IMR-90 (cell line): Measurements from ENCODE around the gene SCN1B. TPM values are rescaled to one million over a fixed set of nuclear protein-coding genes. Genes with fewer than 3 reads are reported as not detected.

Source experiments
- ATAC-seq: fragments of 200-7000 bp; cut with Tn5 transposase; 2 replicates; pipeline ENCODE4 v1.9.1; 2020; ENCODE audit warnings: low read depth, mild to moderate bottlenecking, moderate library complexity
- BruUV-seq: library from RNA; stranded (reverse); fragments of 400-500 nt; replicated peaks from 2 replicates; lab custom pipeline; 2021; lab: Mats Ljungman, UMichigan
- CTCF ChIA-PET: fragments of 300-600 bp; formaldehyde crosslinking; extraction: SDS; loops from one replicate; lab custom pipeline; 2021; ENCODE audit warnings: antibody characterized with exemption; lab: Yijun Ruan, JAX
- POLR2A ChIA-PET: fragments of 300-600 bp; sonication (Branson Sonifier 250); formaldehyde crosslinking; loops from one replicate; lab custom pipeline; 2022; ENCODE audit warnings: antibody characterized with exemption; ENCODE audit not compliant: unreplicated experiment; lab: Charles Lee
- DNase-seq: peaks from one replicate; pipeline ENCODE4 v3.0.0; 2013
- H2AFZ ChIP-seq: replicated peaks from 2 replicates; pipeline ENCODE3; 2013; ENCODE audit warnings: low read length, mild to moderate bottlenecking; ENCODE audit not compliant: poor library complexity
- H2AK5ac ChIP-seq: 2 replicates; pipeline ENCODE4 v1.6.1; 2013; ENCODE audit warnings: low read depth, low read length, inconsistent platforms
- H2AK9ac ChIP-seq: replicated peaks from 2 replicates; pipeline ENCODE3; 2013; ENCODE audit warnings: mild to moderate bottlenecking, low read depth, low read length, moderate library complexity; ENCODE audit not compliant: poor library complexity
- H2BK120ac ChIP-seq: 2 replicates; pipeline ENCODE4 v1.6.1; 2013; ENCODE audit warnings: low read depth, low read length, inconsistent platforms
- H2BK15ac ChIP-seq: 3 replicates; pipeline ENCODE4 v1.6.1; 2013; ENCODE audit warnings: low read depth, low read length, inconsistent platforms
- H2BK20ac ChIP-seq: 2 replicates; pipeline ENCODE4 v1.6.1; 2013; ENCODE audit warnings: low read depth, mild to moderate bottlenecking, inconsistent platforms, low read length, moderate library complexity
- H2BK5ac ChIP-seq: 2 replicates; pipeline ENCODE4 v1.6.1; 2013; ENCODE audit warnings: mild to moderate bottlenecking, low read depth, low read length, inconsistent platforms; ENCODE audit not compliant: poor library complexity, severe bottlenecking
- H3K14ac ChIP-seq: replicated peaks from 2 replicates; pipeline ENCODE4 v1.6.1; 2013; ENCODE audit warnings: low read depth, low read length, inconsistent platforms
- H3K18ac ChIP-seq: 2 replicates; pipeline ENCODE4 v1.6.1; 2013; ENCODE audit warnings: low read depth, low read length, control low read depth
- H3K23ac ChIP-seq: 2 replicates; pipeline ENCODE4 v1.6.1; 2013; ENCODE audit warnings: low read depth, low read length, inconsistent platforms
- H3K27ac ChIP-seq: 2 replicates; pipeline ENCODE4 v1.5.1; 2013; ENCODE audit warnings: mild to moderate bottlenecking, control low read depth, low read length; ENCODE audit not compliant: insufficient read depth
- H3K27me3 ChIP-seq: 2 replicates; pipeline ENCODE4 v1.6.1; 2013; ENCODE audit warnings: low read length; ENCODE audit not compliant: control insufficient read depth, insufficient read depth
- H3K36me3 ChIP-seq: 2 replicates; pipeline ENCODE4 v1.6.1; 2013; ENCODE audit warnings: low read length, mixed read lengths; ENCODE audit not compliant: control insufficient read depth, insufficient read depth
- H3K4ac ChIP-seq: 2 replicates; pipeline ENCODE4 v1.6.1; 2013; ENCODE audit warnings: low read depth, low read length, inconsistent platforms
- H3K4me1 ChIP-seq: 2 replicates; pipeline ENCODE4 v1.6.1; 2013; ENCODE audit warnings: low read length, mixed read lengths; ENCODE audit not compliant: control insufficient read depth, insufficient read depth
- H3K4me2 ChIP-seq: 2 replicates; pipeline ENCODE4 v1.6.1; 2013; ENCODE audit warnings: low read depth, mild to moderate bottlenecking, control low read depth, low read length, moderate library complexity
- H3K4me3 ChIP-seq: 2 replicates; pipeline ENCODE4 v1.5.1; 2013; ENCODE audit warnings: low read depth, mild to moderate bottlenecking, control low read depth, low read length, moderate library complexity; ENCODE audit not compliant: insufficient read depth
- H3K56ac ChIP-seq: 2 replicates; pipeline ENCODE4 v1.6.1; 2013; ENCODE audit warnings: low read length, inconsistent platforms; ENCODE audit not compliant: insufficient read depth; ENCODE audit errors: extremely low read depth
- H3K79me1 ChIP-seq, 2 experiments: 2 replicates each; pipeline ENCODE4 v1.6.1; 2013; ENCODE audit warnings: low read length in 2 of 2, inconsistent platforms in 1 of 2, low read depth in 1 of 2
- H3K9ac ChIP-seq: 2 replicates; pipeline ENCODE4 v1.6.1; 2013; ENCODE audit warnings: low read depth, low read length, control low read depth
- H3K9me1 ChIP-seq: 2 replicates; pipeline ENCODE4 v1.6.1; 2013; ENCODE audit warnings: low read length, inconsistent platforms; ENCODE audit not compliant: insufficient read depth
- H3K9me3 ChIP-seq: 2 replicates; pipeline ENCODE4 v1.6.1; 2013; ENCODE audit warnings: low read length; ENCODE audit not compliant: control insufficient read depth, insufficient read depth
- H4K20me1 ChIP-seq: 2 replicates; pipeline ENCODE4 v1.6.1; 2013; ENCODE audit warnings: low read length, inconsistent platforms; ENCODE audit not compliant: insufficient read depth
- H4K5ac ChIP-seq: 2 replicates; pipeline ENCODE4 v1.6.1; 2013; ENCODE audit warnings: mild to moderate bottlenecking, low read depth, low read length, control low read depth
- H4K8ac ChIP-seq, 2 experiments: 2 replicates each; pipeline ENCODE4 v1.6.1; 2013; ENCODE audit warnings: low read depth in 2 of 2, low read length in 2 of 2, control low read depth in 1 of 2, inconsistent platforms in 1 of 2
- H4K91ac ChIP-seq: 2 replicates; pipeline ENCODE4 v1.6.1; 2013; ENCODE audit warnings: low read depth, low read length, inconsistent platforms; ENCODE audit not compliant: insufficient read depth
- MAZ ChIP-seq: IDR thresholded peaks from 2 replicates; pipeline ENCODE4 v1.6.1; 2012; ENCODE audit warnings: low read depth, mild to moderate bottlenecking, low read length, improper control_type of control experiment, moderate library complexity, borderline replicate concordance
- USF2 ChIP-seq: fragments of 150-350 bp; IDR thresholded peaks from 2 replicates; pipeline ENCODE4 v1.6.1; 2017; ENCODE audit warnings: mild to moderate bottlenecking, antibody characterized with exemption, low read length, low read depth
- WGBS, 2 experiments: methylation state at CpG; one replicate each; pipeline versions ENCODE4 v1.1.5 to v1.1.7; 2013; ENCODE audit warnings: missing lambda C conversion rate in 2 of 2; ENCODE audit not compliant: insufficient read length in 1 of 2; ENCODE audit errors: extremely low coverage in 2 of 2; 5-methylcytosine and 5-hydroxymethylcytosine counted together
- dilution Hi-C: fragments of 300-500 bp; cut with HindIII; formaldehyde crosslinking; loops from one replicate; pipeline ENCODE4 v1.14.3; 2018; ENCODE audit warnings: low sequenced_read_pairs; ENCODE audit not compliant: unreplicated experiment
- in situ Hi-C: fragments of 300-500 bp; cut with MboI; formaldehyde crosslinking; loops from 3 replicates; pipeline ENCODE4 v1.14.3; 2019; ENCODE audit warnings: low sequenced_read_pairs, inconsistent platforms, mixed read lengths
- intact Hi-C: fragments of 100-400 bp; cut with micrococcal nuclease; formaldehyde crosslinking; loops from 2 replicates; pipeline ENCODE4 v1.10.0; 2022
- polyA plus RNA-seq, 3 experiments: library from polyadenylated mRNA; depleted of rRNA; stranded (reverse); fragments of >200 nt; gene quantifications; 2 replicates each; pipeline ENCODE4 v1.2.3, GENCODE V29; 2012; ENCODE audit warnings: low replicate concordance in 1 of 3
- total RNA-seq: library from RNA; depleted of rRNA; stranded (reverse); fragments of >200 nt; gene quantifications from 2 replicates; pipeline ENCODE4 v1.2.3, GENCODE V29; 2012

The SCN1B gene
- total and polyA plus RNA-seq, 2 of the 4 experiments (the other 2 are of a cell fraction), result 2.0 to 9.6 TPM

- Histone ChIP-seq H3K9me3 (no peaks in the 10 kb centered on the region), H2BK120ac (no peak overlapping the region), H3K23ac (no peak overlapping the region), H3K18ac (no peak overlapping the region), H3K4me1 (no peaks in the 10 kb centered on the region), H3K4me2 (no peak overlapping the region), H4K8ac (no peak overlapping the region), H2AK5ac (no peak overlapping the region), H3K14ac (no peak overlapping the region), H3K56ac (no peak overlapping the region), H2BK5ac (no peak overlapping the region), H3K9me1 (no peaks in the 10 kb centered on the region), H4K20me1 (no peaks in the 10 kb centered on the region), H4K5ac (no peak overlapping the region), H3K36me3 (peaks cover 73% of the 10 kb centered on the region), H3K9ac (no peak overlapping the region), H2BK15ac (no peak overlapping the region), H4K91ac (no peak overlapping the region), H2BK20ac (no peak overlapping the region), H3K27ac (no peak overlapping the region), H3K79me1 (no peaks in the 10 kb centered on the region), H2AFZ (no peak overlapping the region), H2AK9ac (no peak overlapping the region), H3K27me3 (no peaks in the 10 kb centered on the region), H3K4me3 (no peak overlapping the region), H3K4ac (no peak overlapping the region)
- TF ChIP-seq MAZ (no peak), USF2 (no peak)
- in situ Hi-C loops, result no loop called here
- ATAC-seq (no peak), DNase-seq (no peak)
- WGBS, 2 experiments, result 88% methylated on average over 1 of the region's 6 CpGs; no CpG with 5 or more reads in 1 of the 2 experiments
- intact Hi-C loops, result no loop called here
- POLR2A ChIA-PET, result no interaction called here
- dilution Hi-C loops, result no loop called here
- CTCF ChIA-PET, result no interaction called here
- BruUV-seq, result no TSS peak
These were observed 6.2 kb upstream of the SCN1B start for GRCh38 chr19:35024095-35024494.
